Measurements from ENCODE around the gene CLCA2.
"Not testable (repeated sequence)": the region's sequence is repeated elsewhere in the genome, so short reads cannot be mapped to it uniquely, and the experiment has no call there.

Gene CLCA2

GRCh38 chr1:86500714-86501113, 76.7 kb downstream of the CLCA2 start:
- no peak for ATAC-seq
- TF ChIP-seq TSHZ2 (CRISPR knock-in tag; IDR thresholded peaks at IDR 0.05), result no peak
- no peak for TF ChIP-seq PPARA (CRISPR knock-in tag; IDR thresholded peaks at IDR 0.05; ENCODE audit: borderline replicate concordance)
- TF ChIP-seq BACH2 (CRISPR knock-in tag; IDR thresholded peaks at IDR 0.05; ENCODE audit: borderline replicate concordance), result no peak
- no peak for TF ChIP-seq CSRNP3 (CRISPR knock-in tag; IDR thresholded peaks at IDR 0.05)
- TF ChIP-seq ESRRG (CRISPR knock-in tag; IDR thresholded peaks at IDR 0.05), result no peak
- TF ChIP-seq CREB5 (CRISPR knock-in tag; IDR thresholded peaks at IDR 0.05; ENCODE audit: low read depth), result no peak
- no peak for TF ChIP-seq ZC3H10 (CRISPR knock-in tag; IDR thresholded peaks at IDR 0.05)
- TF ChIP-seq ISL1 (CRISPR knock-in tag; IDR thresholded peaks at IDR 0.05), result no peak
- no peak for TF ChIP-seq PATZ1 (CRISPR knock-in tag; IDR thresholded peaks at IDR 0.05; ENCODE audit: borderline replicate concordance)
- TF ChIP-seq OSR1 (CRISPR knock-in tag; IDR thresholded peaks at IDR 0.05), result no peak
- TF ChIP-seq POU6F1 (CRISPR knock-in tag; IDR thresholded peaks at IDR 0.05; ENCODE audit: borderline replicate concordance, low read depth), result no peak
- TF ChIP-seq ARNTL (CRISPR knock-in tag; IDR thresholded peaks at IDR 0.05; ENCODE audit: borderline replicate concordance, low read depth), result no peak
- no peak for TF ChIP-seq ZNF8 (CRISPR knock-in tag; IDR thresholded peaks at IDR 0.05)
- no peak for TF ChIP-seq TOX (CRISPR knock-in tag; IDR thresholded peaks at IDR 0.05; ENCODE audit: borderline replicate concordance)
- no peak for TF ChIP-seq SNAI2 (CRISPR knock-in tag; IDR thresholded peaks at IDR 0.05)

- ATAC-seq, result not testable (repeated sequence)
Measured at GRCh38 chr1:86502125-86502646, 78.2 kb downstream of the CLCA2 start.

- TF ChIP-seq OSR1 (CRISPR knock-in tag; IDR thresholded peaks at IDR 0.05) (no peak), CSRNP3 (CRISPR knock-in tag; IDR thresholded peaks at IDR 0.05) (no peak), ZC3H10 (CRISPR knock-in tag; IDR thresholded peaks at IDR 0.05) (no peak), CREB5 (CRISPR knock-in tag; IDR thresholded peaks at IDR 0.05; ENCODE audit: low read depth) (no peak), ISL1 (CRISPR knock-in tag; IDR thresholded peaks at IDR 0.05) (no peak), BACH2 (CRISPR knock-in tag; IDR thresholded peaks at IDR 0.05; ENCODE audit: borderline replicate concordance) (no peak), ZNF70 (CRISPR knock-in tag; IDR thresholded peaks at IDR 0.05) (no peak), TSHZ2 (CRISPR knock-in tag; IDR thresholded peaks at IDR 0.05) (no peak), ZFP3 (CRISPR knock-in tag; IDR thresholded peaks at IDR 0.05) (no peak), TOX (CRISPR knock-in tag; IDR thresholded peaks at IDR 0.05; ENCODE audit: borderline replicate concordance) (no peak), SNAI2 (CRISPR knock-in tag; IDR thresholded peaks at IDR 0.05) (no peak)
- no peak for ATAC-seq
Measured at GRCh38 chr1:86502721-86503405, 78.9 kb downstream of the CLCA2 start.

Measured in SK-N-SH treated with all-trans-retinoic acid at 6 μM for 48 hours (cell line).